MG63 (cell line): ENCODE measurements around the gene GGACT. TPM values are rescaled to one million over a fixed set of nuclear protein-coding genes. Genes with fewer than 3 reads are reported as not detected.

Source experiments
- DNase-seq: peaks from one replicate; pipeline ENCODE4 v3.0.0-alpha.2; 2020
- H3K27me3 ChIP-seq: fragments of 250-450 bp; sonication (Bioruptor Pico); 2 replicates; pipeline ENCODE4 v1.5.1; 2020; ENCODE audit warnings: mild to moderate bottlenecking, moderate library complexity
- H3K36me3 ChIP-seq: fragments of 250-450 bp; sonication (Bioruptor Pico); 2 replicates; pipeline ENCODE4 v1.5.1; 2020; ENCODE audit warnings: mild to moderate bottlenecking, moderate library complexity
- H3K4me3 ChIP-seq: fragments of 250-450 bp; sonication (Bioruptor Pico); 2 replicates; pipeline ENCODE4 v1.5.1; 2020; ENCODE audit warnings: mild to moderate bottlenecking, moderate library complexity
- H3K9me3 ChIP-seq: fragments of 250-450 bp; sonication (Bioruptor Pico); 2 replicates; pipeline ENCODE4 v1.5.1; 2020; ENCODE audit warnings: mild to moderate bottlenecking, moderate library complexity
- total RNA-seq: library from RNA; depleted of rRNA; stranded (reverse); fragments of >200 nt; shearing (Covaris generic); gene quantifications from 2 replicates; pipeline ENCODE4 v1.2.3, GENCODE V29; 2014; ENCODE audit warnings: low replicate concordance; rRNA removed

GGACT gene
- total RNA-seq, 1 experiment from 2014 or later: 4.9 TPM

DNA sequence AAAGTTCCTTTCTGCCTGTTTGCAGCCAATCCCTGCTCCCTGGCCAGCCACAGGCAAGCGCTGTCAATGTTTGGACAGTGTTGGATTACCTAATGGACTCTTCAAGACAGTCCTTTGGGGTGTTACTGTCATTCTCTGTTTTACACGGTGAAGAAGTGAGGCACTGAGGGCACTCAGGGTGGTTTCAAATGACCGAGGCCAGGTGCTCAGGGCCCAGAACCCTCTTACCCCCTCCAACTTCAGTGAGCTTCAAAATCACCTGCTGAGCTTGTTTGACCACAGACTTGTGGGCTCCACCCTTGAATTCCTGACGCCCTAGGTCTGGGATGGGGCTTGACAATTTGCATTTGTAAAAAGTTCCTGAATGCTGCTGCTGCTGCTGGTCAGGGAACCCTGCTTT, 97.9 kb downstream of the GGACT start:
- Histone ChIP-seq H3K27me3 (no peaks in the 10 kb centered on the region), H3K9me3 (no peaks in the 10 kb centered on the region), H3K4me3 (no peak overlapping the region), H3K36me3 (no peaks in the 10 kb centered on the region)
- DNase-seq: no peak

DNA sequence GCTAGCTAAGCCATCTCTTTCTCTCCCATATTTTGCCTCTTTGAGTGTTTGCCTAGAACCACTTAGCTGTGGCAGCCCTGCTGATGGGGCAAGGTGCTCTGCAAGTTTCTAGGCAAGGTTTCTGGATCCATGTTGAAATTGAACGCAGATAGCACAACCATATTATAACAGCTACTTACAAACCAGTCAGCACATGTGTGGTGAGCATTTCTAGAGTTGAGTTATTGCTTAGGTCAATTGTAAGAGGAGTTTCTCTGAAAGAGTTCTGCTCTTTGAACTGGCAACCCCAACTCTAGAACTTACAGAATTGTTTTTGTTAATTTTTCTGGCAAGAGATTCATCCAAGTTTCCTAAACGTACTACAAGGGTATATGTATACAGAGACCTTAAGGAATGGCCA, 103.3 kb downstream of the GGACT start:
- no peak overlapping the region for H3K4me3 ChIP-seq
- no peak for DNase-seq
- no peaks in the 10 kb centered on the region for H3K9me3 ChIP-seq
- H3K27me3 ChIP-seq: no peaks in the 10 kb centered on the region
- no peaks in the 10 kb centered on the region for H3K36me3 ChIP-seq

DNA sequence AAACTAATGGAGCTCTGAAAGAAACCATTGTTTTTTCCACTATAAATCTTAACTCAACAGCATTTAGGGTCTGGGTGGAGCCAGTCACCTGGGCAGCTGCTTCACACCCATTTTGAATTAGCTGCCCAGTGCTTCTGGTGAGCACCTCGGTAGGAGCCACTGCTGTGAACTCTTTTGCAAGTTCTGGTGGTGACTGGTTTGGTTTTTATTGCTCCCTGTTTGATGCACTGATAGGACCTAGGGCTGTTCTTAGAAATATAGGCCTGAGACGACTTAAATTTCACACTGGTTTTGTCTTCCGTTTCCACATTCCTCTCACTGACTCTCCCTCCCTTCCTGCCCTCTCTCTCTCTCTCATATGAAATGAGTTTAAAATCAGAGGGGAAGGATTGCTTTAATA, 103.9 kb downstream of the GGACT start:
- no peaks in the 10 kb centered on the region for H3K9me3 ChIP-seq
- DNase-seq: no peak
- no peak overlapping the region for H3K4me3 ChIP-seq
- no peaks in the 10 kb centered on the region for H3K27me3 ChIP-seq
- no peaks in the 10 kb centered on the region for H3K36me3 ChIP-seq

DNA sequence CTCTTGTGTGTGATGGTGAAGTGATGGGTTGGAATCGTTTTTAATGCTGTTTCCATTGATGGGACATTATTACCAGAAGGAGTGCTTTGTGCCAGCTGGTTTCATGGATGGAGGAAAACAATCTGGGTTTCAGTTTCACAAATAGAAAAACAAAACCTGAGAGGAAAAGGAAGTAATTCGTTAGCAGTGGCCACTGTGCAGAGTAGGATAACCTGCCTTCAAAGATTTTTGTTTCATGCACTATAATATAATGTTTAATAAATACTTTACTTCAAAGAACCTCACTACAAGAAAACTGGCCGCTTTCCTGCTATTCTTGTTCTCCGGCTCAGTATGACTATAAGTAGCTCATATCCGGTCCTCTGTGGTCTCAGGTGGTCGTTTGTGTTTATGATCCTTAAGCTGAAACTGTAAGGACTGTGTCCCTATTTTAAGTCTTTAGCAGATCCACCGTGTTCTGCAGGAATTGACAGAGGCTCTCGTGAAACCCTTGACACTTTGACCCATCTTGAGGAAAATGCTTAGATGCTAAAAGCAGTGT, 104.7 kb downstream of the GGACT start:
- DNase-seq: no peak
- Histone ChIP-seq H3K4me3 (no peak overlapping the region), H3K36me3 (no peaks in the 10 kb centered on the region), H3K27me3 (no peaks in the 10 kb centered on the region), H3K9me3 (no peaks in the 10 kb centered on the region)

DNA sequence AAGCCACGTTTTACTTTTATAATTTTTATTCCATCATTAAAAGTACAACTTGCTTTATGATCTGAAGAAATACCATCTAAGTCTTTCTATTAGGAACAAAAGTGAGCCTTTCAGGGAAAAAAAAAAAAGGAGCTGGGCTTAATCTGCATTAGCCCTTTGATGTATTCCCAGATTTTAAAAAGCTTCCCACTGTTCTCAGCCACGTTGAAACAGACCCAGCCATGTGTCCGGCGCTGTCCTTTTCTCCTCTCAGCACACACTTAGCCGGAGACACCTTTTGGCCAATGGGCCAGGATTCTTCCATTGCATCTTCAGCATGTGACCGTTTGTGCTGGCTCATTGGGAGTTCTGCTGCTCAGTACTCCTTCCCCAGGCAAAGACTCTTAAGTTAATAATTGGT, 105.5 kb downstream of the GGACT start:
- DNase-seq: no peak
- no peak overlapping the region for H3K4me3 ChIP-seq
- H3K27me3 ChIP-seq: no peaks in the 10 kb centered on the region
- H3K9me3 ChIP-seq: no peaks in the 10 kb centered on the region
- H3K36me3 ChIP-seq: no peaks in the 10 kb centered on the region

DNA sequence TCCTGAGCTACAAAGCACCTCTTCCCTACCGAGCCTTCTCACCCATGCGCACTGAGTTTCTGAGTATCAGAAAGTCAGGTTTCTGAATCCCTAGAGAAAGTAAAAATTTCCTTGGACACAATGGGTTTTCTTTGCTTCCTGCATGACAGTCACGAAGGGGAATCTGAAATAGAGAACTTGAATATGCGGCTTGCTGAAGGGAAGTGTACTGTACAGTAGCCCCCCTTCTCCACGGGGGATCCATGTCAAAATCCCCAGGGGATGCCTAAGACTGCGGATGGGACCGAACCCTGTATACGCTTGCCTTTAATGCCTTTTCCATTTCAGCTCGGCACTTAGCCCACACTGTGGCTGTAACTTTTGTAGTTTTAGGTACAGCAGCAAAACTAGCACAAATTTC, 107.9 kb downstream of the GGACT start:
- no peak for DNase-seq
- no peaks in the 10 kb centered on the region for H3K36me3 ChIP-seq
- no peaks in the 10 kb centered on the region for H3K9me3 ChIP-seq
- H3K4me3 ChIP-seq: no peak overlapping the region
- H3K27me3 ChIP-seq: no peaks in the 10 kb centered on the region

Other genes starting within 250 kb of the GGACT start
- 5.5 and 8.9 TPM in 2 replicates for gene TMTC4, start 86.0 kb upstream of the GGACT start, total RNA-seq